Endothelial cell (in vitro differentiated cells): ENCODE measurements around the gene PRPF18. TPM values are rescaled to one million over a fixed set of nuclear protein-coding genes. Genes with fewer than 3 reads are reported as not detected.

ENCODE experiments used
- DNase-seq: peaks from one replicate; pipeline ENCODE4 v3.0.0; 2021; ENCODE audit warnings: low spot score
- H3K27ac Mint-ChIP-seq: one replicate; pipeline ENCODE4 v1.8.0; 2021; ENCODE audit warnings: mixed read lengths, inconsistent platforms; ENCODE audit not compliant: unreplicated experiment
- H3K27me3 Mint-ChIP-seq: one replicate; pipeline ENCODE4 v1.8.0; 2021; ENCODE audit warnings: mild to moderate bottlenecking, moderate library complexity, mixed read lengths, inconsistent platforms; ENCODE audit not compliant: unreplicated experiment
- H3K36me3 Mint-ChIP-seq: one replicate; pipeline ENCODE4 v1.8.0; 2021; ENCODE audit warnings: mild to moderate bottlenecking, low read depth, mixed read lengths, inconsistent platforms; ENCODE audit not compliant: unreplicated experiment
- H3K4me1 Mint-ChIP-seq: one replicate; pipeline ENCODE4 v1.8.0; 2021; ENCODE audit warnings: mild to moderate bottlenecking, mixed read lengths, inconsistent platforms; ENCODE audit not compliant: unreplicated experiment
- H3K4me3 Mint-ChIP-seq: one replicate; pipeline ENCODE4 v1.8.0; 2021; ENCODE audit warnings: mild to moderate bottlenecking, mixed read lengths, inconsistent platforms; ENCODE audit not compliant: unreplicated experiment
- H3K9me3 Mint-ChIP-seq: one replicate; pipeline ENCODE4 v1.8.0; 2021; ENCODE audit warnings: mixed read lengths, inconsistent platforms; ENCODE audit not compliant: unreplicated experiment
- CTCF ChIP-seq: fragments of 200-600 bp; sonication (generic); IDR thresholded peaks from one replicate; pipeline ENCODE4 v1.5.0; 2021; ENCODE audit warnings: antibody characterized with exemption; ENCODE audit not compliant: unreplicated experiment
- total RNA-seq: library from RNA; stranded (reverse); fragmentation: NEBNext Ultra II Directional; extraction: Animal tissue kit (Norgen Biotek cat#: 25700); gene quantifications from one replicate; pipeline ENCODE4 v1.2.1, GENCODE V29; 2021; ENCODE audit not compliant: unreplicated experiment

Gene PRPF18
- total RNA-seq, 1 donor from 2014 or later = 19.7 TPM

- DNase-seq = no peak
- H3K9me3 Mint-ChIP-seq = no peaks in the 10 kb centered on the region
- peaks cover 11% of the 10 kb centered on the region for H3K4me1 Mint-ChIP-seq
- no peak overlapping the region for H3K4me3 Mint-ChIP-seq
- H3K27ac Mint-ChIP-seq = no peak overlapping the region
- no peaks in the 10 kb centered on the region for H3K27me3 Mint-ChIP-seq
- peaks cover 24% of the 10 kb centered on the region for H3K36me3 Mint-ChIP-seq
- no peak for TF ChIP-seq CTCF
Observed at GRCh38 chr10:13636776-13637175, 50.0 kb downstream of the PRPF18 start.

- Mint-ChIP-seq H3K36me3 (peaks cover 30% of the 10 kb centered on the region), H3K27ac (no peak overlapping the region), H3K4me3 (no peak overlapping the region), H3K27me3 (peaks cover 4% of the 10 kb centered on the region), H3K9me3 (no peaks in the 10 kb centered on the region), H3K4me1 (peaks cover 11% of the 10 kb centered on the region)
- no peak for TF ChIP-seq CTCF
- DNase-seq = no peak
Observed at GRCh38 chr10:13637303-13637856, 50.6 kb downstream of the PRPF18 start.

DNA sequence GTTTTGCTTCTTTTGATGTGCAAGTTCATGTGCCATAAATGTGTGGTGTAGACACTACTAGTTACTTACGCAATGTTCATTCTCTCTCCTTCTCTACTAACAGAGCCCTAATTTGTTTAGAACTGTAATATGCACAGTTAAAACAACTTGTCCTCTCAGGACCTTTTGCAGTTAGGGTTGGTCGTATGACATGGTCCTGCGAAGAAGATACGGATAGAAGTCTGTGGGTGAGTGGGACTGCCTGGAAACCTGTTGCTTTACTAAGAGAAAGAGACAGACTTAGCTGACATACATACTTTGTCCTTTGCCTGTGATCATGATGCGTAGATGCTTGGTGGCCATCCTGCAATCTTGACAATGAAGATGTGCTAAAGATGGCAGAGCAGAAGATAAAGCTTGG is 51.1 kb downstream of the PRPF18 start:
- no peaks in the 10 kb centered on the region for H3K9me3 Mint-ChIP-seq
- H3K4me3 Mint-ChIP-seq = no peak overlapping the region
- no peak for DNase-seq
- TF ChIP-seq CTCF = no peak
- H3K36me3 Mint-ChIP-seq = peaks cover 35% of the 10 kb centered on the region
- peaks cover 10% of the 10 kb centered on the region for H3K4me1 Mint-ChIP-seq
- peaks cover 6% of the 10 kb centered on the region for H3K27me3 Mint-ChIP-seq
- H3K27ac Mint-ChIP-seq = no peak overlapping the region

- Mint-ChIP-seq H3K27me3 (peaks cover 8% of the 10 kb centered on the region), H3K27ac (no peak overlapping the region), H3K36me3 (peaks cover 66% of the 10 kb centered on the region), H3K4me3 (peak overlapping the region; percentile 27), H3K4me1 (no peaks in the 10 kb centered on the region), H3K9me3 (no peaks in the 10 kb centered on the region)
- TF ChIP-seq CTCF = no peak
- DNase-seq = no peak
Observed at GRCh38 chr10:13642293-13642692, 55.5 kb downstream of the PRPF18 start.

DNA sequence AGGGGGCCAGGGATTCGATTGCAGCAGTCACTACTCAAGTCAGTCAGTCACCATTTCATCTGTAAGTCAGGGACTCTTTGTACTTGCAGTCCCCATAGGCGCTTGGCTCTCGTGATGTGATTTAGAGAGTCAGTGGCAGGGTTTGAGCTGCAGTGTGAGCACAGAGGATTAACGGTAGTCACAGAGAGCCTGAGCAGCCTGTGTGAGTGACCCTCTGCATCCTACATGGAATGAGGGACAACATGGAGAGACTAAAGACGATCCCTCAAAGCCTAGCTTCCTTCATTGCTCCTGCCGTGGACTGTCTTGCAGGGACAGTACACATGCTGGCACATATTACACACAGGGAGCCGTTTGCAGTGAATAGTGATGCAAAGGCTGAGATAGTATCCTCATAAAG is 56.3 kb downstream of the PRPF18 start:
- H3K36me3 Mint-ChIP-seq = peaks cover 63% of the 10 kb centered on the region
- H3K27ac Mint-ChIP-seq = no peak overlapping the region
- peaks cover 8% of the 10 kb centered on the region for H3K27me3 Mint-ChIP-seq
- H3K4me3 Mint-ChIP-seq = peak overlapping the region; percentile 9
- DNase-seq = no peak
- H3K4me1 Mint-ChIP-seq = no peaks in the 10 kb centered on the region
- no peaks in the 10 kb centered on the region for H3K9me3 Mint-ChIP-seq
- no peak for TF ChIP-seq CTCF
